GM18951 (cell line): ENCODE data around the gene REEP1.

Source experiments
- POLR2A ChIP-seq: IDR thresholded peaks from 4 replicates; pipeline ENCODE4 v1.6.1; 2011; ENCODE audit warnings: mild to moderate bottlenecking; ENCODE audit not compliant: insufficient read length, insufficient read depth; ENCODE audit errors: extremely low read depth
- in situ Hi-C: fragments of 300-500 bp; cut with MboI; formaldehyde crosslinking; loops from one replicate; pipeline ENCODE4 v1.12.0; 2022; ENCODE audit warnings: low sequenced_read_pairs, mixed read lengths, inconsistent platforms; ENCODE audit not compliant: unreplicated experiment

REEP1 gene

GRCh38 chr2:86307431-86307830 lies 30.0 kb downstream of the REEP1 start:
- TF ChIP-seq POLR2A: no peak
- in situ Hi-C loops: no loop called here

GRCh38 chr2:86305915-86306254 lies 31.5 kb downstream of the REEP1 start:
- in situ Hi-C loops: no loop called here
- TF ChIP-seq POLR2A: no peak

- TF ChIP-seq POLR2A: no peak
- in situ Hi-C loops: no loop called here
Observed at GRCh38 chr2:86305195-86305914, 32.1 kb downstream of the REEP1 start.

- TF ChIP-seq POLR2A: no peak
- in situ Hi-C loops: no loop called here
Observed at GRCh38 chr2:86304416-86304815, 33.0 kb downstream of the REEP1 start.

- in situ Hi-C loops: no loop called here
- TF ChIP-seq POLR2A: no peak
Observed at GRCh38 chr2:86302320-86302719, 35.1 kb downstream of the REEP1 start.

GRCh38 chr2:86301711-86302202 lies 35.7 kb downstream of the REEP1 start:
- in situ Hi-C loops: no loop called here
- TF ChIP-seq POLR2A: no peak

- TF ChIP-seq POLR2A: no peak
- in situ Hi-C loops: no loop called here
Observed at GRCh38 chr2:86301009-86301408, 36.4 kb downstream of the REEP1 start.

GRCh38 chr2:86300496-86300895 lies 36.9 kb downstream of the REEP1 start:
- in situ Hi-C loops: no loop called here
- TF ChIP-seq POLR2A: no peak

GRCh38 chr2:86298411-86299390 lies 38.7 kb downstream of the REEP1 start:
- no peak for TF ChIP-seq POLR2A

GRCh38 chr2:86297382-86298147 lies 39.9 kb downstream of the REEP1 start:
- TF ChIP-seq POLR2A: no peak
- in situ Hi-C loops: no loop called here

More at GRCh38 chr2:86298411-86299390, 38.7 kb downstream of the REEP1 start:
- in situ Hi-C loops: no loop called here

- no peak for TF ChIP-seq POLR2A
- in situ Hi-C loops: no loop called here
Observed at GRCh38 chr2:86296947-86297346, 40.5 kb downstream of the REEP1 start.

GRCh38 chr2:86295066-86295465 lies 42.4 kb downstream of the REEP1 start:
- TF ChIP-seq POLR2A: no peak
- in situ Hi-C loops: no loop called here

GRCh38 chr2:86293612-86294011 lies 43.8 kb downstream of the REEP1 start:
- TF ChIP-seq POLR2A: no peak
- in situ Hi-C loops: no loop called here
